NCI-H345 treated with DMSO at 0.1 percent for 48 hours (cell line): ENCODE measurements around the gene PLEKHN1.
"Not testable (repeated sequence)": the region's sequence is repeated elsewhere in the genome, so short reads cannot be mapped to it uniquely, and the experiment has no call there.

Experiments
- DNase-seq: peaks from one replicate; lab custom pipeline; 2025; ENCODE audit not compliant: unreplicated experiment; lab: John Stamatoyannopoulos, UW

The PLEKHN1 gene

GRCh38 chr1:973459-974292 is 7.4 kb downstream of the PLEKHN1 start:
- DNase-seq, result no peak

- no peak for DNase-seq
Measured at GRCh38 chr1:974293-974640, 8.0 kb downstream of the PLEKHN1 start.

- no peak for DNase-seq
Measured at GRCh38 chr1:974687-975328, 8.5 kb downstream of the PLEKHN1 start.

GRCh38 chr1:975365-975764 is 9.1 kb downstream of the PLEKHN1 start:
- no peak for DNase-seq

GRCh38 chr1:975896-976683 is 9.8 kb downstream of the PLEKHN1 start:
- peak; percentile 60 for DNase-seq

GRCh38 chr1:976791-977190 is 10.5 kb downstream of the PLEKHN1 start:
- not testable (repeated sequence) for DNase-seq

GRCh38 chr1:978069-978834 is 12.0 kb downstream of the PLEKHN1 start:
- no peak for DNase-seq

- no peak for DNase-seq
Measured at GRCh38 chr1:978835-979743, 12.8 kb downstream of the PLEKHN1 start.

GRCh38 chr1:979744-980072 is 13.4 kb downstream of the PLEKHN1 start:
- no peak for DNase-seq

GRCh38 chr1:980137-980571 is 13.9 kb downstream of the PLEKHN1 start:
- DNase-seq, result no peak

GRCh38 chr1:980602-981395 is 14.5 kb downstream of the PLEKHN1 start:
- no peak for DNase-seq

GRCh38 chr1:981491-981954 is 15.2 kb downstream of the PLEKHN1 start:
- DNase-seq, result no peak

- no peak for DNase-seq
Measured at GRCh38 chr1:981955-982558, 15.8 kb downstream of the PLEKHN1 start, which contains the start of gene PERM1. Gene PERM1 (minus strand): TSS chr1:982093. CDS start chr1:981029, 1,064 bp downstream.

- no peak for DNase-seq
Measured at GRCh38 chr1:982765-983436, 16.6 kb downstream of the PLEKHN1 start.

- DNase-seq, result peak; percentile 11
Measured at GRCh38 chr1:983798-984475, 17.7 kb downstream of the PLEKHN1 start.

- DNase-seq, result no peak
Measured at GRCh38 chr1:984476-984814, 18.2 kb downstream of the PLEKHN1 start.

- no peak for DNase-seq
Measured at GRCh38 chr1:985126-985525, 18.8 kb downstream of the PLEKHN1 start.

- not testable (repeated sequence) for DNase-seq
Measured at GRCh38 chr1:988061-988460, 21.8 kb downstream of the PLEKHN1 start.
